ENCODE data around the gene NPHP4. TPM values are rescaled to one million over a fixed set of nuclear protein-coding genes. Genes with fewer than 3 reads are reported as not detected.

The NPHP4 gene
- total RNA-seq, 2 donors from 2014 or later, result 6.2 to 15.9 TPM

DNA sequence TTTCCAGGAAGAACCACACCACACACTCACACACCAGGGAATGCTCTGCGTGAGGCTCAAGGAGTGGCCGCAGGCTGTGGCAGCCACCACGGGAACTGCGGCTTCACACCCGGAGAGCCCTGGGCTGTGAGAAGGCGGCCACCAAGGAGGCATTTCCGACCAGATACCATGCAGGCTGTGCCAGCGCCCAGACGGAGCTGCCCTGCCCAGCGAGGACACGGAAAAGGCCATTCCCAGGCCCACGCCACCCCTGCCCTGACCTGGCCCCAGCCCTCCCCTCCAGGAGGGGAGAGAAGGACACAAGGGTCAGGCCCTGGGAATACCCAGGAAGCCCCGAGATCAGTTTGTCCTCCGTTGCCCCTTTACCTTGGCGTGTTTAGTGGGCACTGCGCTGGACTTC, 119.3 kb downstream of the NPHP4 start:
- H3K9me3 ChIP-seq, result no peaks in the 10 kb centered on the region
- H3K36me3 ChIP-seq, result no peaks in the 10 kb centered on the region
- no peaks in the 10 kb centered on the region for H3K4me1 ChIP-seq
- intact Hi-C loops (cut with DNase I), result no loop called here
- TF ChIP-seq, protein P1, sequence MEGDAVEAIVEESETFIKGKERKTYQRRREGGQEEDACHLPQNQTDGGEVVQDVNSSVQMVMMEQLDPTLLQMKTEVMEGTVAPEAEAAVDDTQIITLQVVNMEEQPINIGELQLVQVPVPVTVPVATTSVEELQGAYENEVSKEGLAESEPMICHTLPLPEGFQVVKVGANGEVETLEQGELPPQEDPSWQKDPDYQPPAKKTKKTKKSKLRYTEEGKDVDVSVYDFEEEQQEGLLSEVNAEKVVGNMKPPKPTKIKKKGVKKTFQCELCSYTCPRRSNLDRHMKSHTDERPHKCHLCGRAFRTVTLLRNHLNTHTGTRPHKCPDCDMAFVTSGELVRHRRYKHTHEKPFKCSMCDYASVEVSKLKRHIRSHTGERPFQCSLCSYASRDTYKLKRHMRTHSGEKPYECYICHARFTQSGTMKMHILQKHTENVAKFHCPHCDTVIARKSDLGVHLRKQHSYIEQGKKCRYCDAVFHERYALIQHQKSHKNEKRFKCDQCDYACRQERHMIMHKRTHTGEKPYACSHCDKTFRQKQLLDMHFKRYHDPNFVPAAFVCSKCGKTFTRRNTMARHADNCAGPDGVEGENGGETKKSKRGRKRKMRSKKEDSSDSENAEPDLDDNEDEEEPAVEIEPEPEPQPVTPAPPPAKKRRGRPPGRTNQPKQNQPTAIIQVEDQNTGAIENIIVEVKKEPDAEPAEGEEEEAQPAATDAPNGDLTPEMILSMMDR (IDR thresholded peaks at IDR 0.05), result no peak
- no peaks in the 10 kb centered on the region for H3K27me3 ChIP-seq
- H3K4me3 ChIP-seq, result no peak overlapping the region
- H3K9ac ChIP-seq (ENCODE audit: low read depth in 2 of 2, low read length in 2 of 2), result no peak overlapping the region
- no peak for DNase-seq
- no peak overlapping the region for H3K27ac ChIP-seq

DNA sequence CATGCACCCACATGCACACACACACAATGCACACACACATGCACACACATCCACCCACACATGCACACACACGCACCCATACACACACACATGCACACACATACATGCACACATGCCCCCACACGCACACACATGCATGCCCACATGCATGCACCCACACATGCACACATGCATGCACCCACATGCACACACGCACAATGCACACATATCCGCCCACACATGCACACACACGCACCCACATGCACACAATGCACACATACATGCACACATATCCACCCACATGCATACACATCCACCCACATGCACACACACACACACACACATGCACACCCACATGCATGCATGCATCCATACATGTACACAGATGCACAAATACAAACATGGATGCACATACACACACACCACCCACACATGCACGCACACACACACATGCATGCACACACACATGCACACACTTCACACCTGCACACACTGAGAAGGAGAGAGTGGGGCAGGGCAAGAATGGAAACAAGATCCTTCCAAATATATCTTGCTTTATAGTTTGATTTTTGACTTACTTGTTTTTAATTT, 123.2 kb downstream of the NPHP4 start:
- Histone ChIP-seq H3K27me3 (no peaks in the 10 kb centered on the region), H3K4me1 (no peaks in the 10 kb centered on the region), H3K27ac (no peak overlapping the region), H3K9ac (ENCODE audit: low read depth in 2 of 2, low read length in 2 of 2) (no peak overlapping the region), H3K9me3 (no peaks in the 10 kb centered on the region), H3K36me3 (no peaks in the 10 kb centered on the region), H3K4me3 (no peak overlapping the region)
- DNase-seq, result no peak
- intact Hi-C loops (cut with DNase I), result no loop called here
- TF ChIP-seq, protein P1 (IDR thresholded peaks at IDR 0.05), result no peak

DNA sequence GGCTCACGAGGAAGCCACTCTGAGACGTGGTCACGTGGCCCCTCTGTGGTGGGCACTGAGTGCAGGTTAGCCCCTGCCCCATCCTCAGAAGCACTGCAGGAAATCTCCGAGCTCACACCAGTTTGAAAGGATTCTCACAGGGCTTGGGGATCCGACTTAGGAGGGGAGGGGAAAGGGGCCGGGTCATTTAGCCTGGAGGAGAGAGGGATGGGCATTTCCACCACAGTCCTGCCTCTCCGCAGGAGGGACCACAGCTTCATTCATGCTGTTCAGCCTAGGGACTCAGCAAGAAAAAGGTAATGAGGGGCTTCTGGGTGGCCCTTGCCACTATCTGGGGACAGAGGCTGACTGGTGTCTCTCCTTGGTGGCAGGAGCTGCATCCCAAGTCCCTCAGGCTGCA, 126.5 kb downstream of the NPHP4 start:
- Histone ChIP-seq H3K4me3 (no peak overlapping the region), H3K9ac (ENCODE audit: low read depth in 2 of 2, low read length in 2 of 2) (no peak overlapping the region), H3K27me3 (no peaks in the 10 kb centered on the region), H3K36me3 (no peaks in the 10 kb centered on the region), H3K9me3 (no peaks in the 10 kb centered on the region), H3K27ac (no peak overlapping the region), H3K4me1 (no peaks in the 10 kb centered on the region)
- intact Hi-C loops (cut with DNase I), result no loop called here
- TF ChIP-seq, protein P1 (IDR thresholded peaks at IDR 0.05), result no peak
- DNase-seq, result no peak

DNA sequence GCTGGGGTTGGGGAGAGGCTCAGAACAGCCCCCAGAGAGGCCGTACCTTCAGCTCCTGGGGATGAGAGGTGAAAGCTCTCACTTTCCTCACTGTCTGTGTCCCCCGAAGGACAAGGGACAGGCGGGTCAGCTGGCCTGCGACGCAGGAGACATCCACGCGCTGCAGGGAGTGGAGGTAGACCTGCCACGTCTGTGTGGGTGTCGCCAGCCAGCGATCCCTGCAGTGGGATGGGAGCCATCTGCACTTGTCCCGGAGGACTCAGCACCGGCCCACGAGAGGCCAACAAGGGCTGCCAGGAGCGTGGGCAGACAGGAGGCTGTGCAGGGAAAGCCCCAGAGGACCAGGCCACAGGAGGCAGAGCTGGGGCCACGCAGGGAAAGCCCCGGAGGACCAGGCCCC, 127.2 kb downstream of the NPHP4 start:
- no peak for DNase-seq
- Histone ChIP-seq H3K9me3 (no peaks in the 10 kb centered on the region), H3K9ac (ENCODE audit: low read depth in 2 of 2, low read length in 2 of 2) (no peak overlapping the region), H3K4me3 (no peak overlapping the region), H3K4me1 (no peaks in the 10 kb centered on the region), H3K36me3 (no peaks in the 10 kb centered on the region), H3K27me3 (no peaks in the 10 kb centered on the region), H3K27ac (no peak overlapping the region)
- intact Hi-C loops (cut with DNase I), result no loop called here
- TF ChIP-seq, protein P1 (IDR thresholded peaks at IDR 0.05), result no peak

DNA sequence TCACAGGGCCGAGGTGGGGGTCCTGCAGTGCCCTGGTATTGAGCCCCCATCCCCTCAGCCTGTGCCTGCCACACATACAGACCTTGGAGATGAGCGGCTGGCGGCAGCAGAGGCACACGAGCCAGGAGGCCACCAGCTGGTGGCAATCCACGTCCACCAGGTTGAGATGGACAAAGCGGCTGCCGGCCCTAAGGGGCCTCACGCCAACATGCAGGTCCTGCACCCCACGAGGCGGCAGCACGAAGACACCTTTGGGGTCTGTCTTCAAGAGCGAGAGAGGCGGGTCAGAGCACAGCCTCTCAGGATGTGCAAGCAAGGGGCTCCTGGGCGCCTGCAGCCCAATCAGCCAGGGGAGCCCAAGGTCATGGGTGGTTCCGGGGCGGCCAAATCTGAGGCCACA, 128.0 kb downstream of the NPHP4 start:
- Histone ChIP-seq H3K27ac (no peak overlapping the region), H3K4me1 (no peaks in the 10 kb centered on the region), H3K36me3 (no peaks in the 10 kb centered on the region), H3K9me3 (no peaks in the 10 kb centered on the region), H3K27me3 (no peaks in the 10 kb centered on the region), H3K4me3 (no peak overlapping the region), H3K9ac (ENCODE audit: low read depth in 2 of 2, low read length in 2 of 2) (no peak overlapping the region)
- TF ChIP-seq, protein P1 (IDR thresholded peaks at IDR 0.05), result no peak
- DNase-seq, result no peak
- intact Hi-C loops (cut with DNase I), result no loop called here
